ENCODE measurements around the gene SAMD5. TPM values are rescaled to one million over a fixed set of nuclear protein-coding genes. Genes with fewer than 3 reads are reported as not detected.

SAMD5 gene
- total and polyA plus RNA-seq, 10 of the 15 experiments (the other 5 are each of a cell fraction or from before 2014, with no cell fraction given): 0.01 to 0.23 (median 0.05) TPM; not detected in 5

- TF ChIP-seq ZBTB40 (IDR thresholded peaks at IDR 0.05; ENCODE audit: borderline replicate concordance) (no peak), USF2 (IDR thresholded peaks at IDR 0.05; ENCODE audit: borderline replicate concordance, low read depth, low read length) (no peak), RCOR1 (conservative IDR thresholded peaks at IDR 0.05; ENCODE audit: low read depth, low read length) (no peak), REST (IDR thresholded peaks at IDR 0.05; ENCODE audit: low read depth, low read length) (no peak), NKRF (conservative IDR thresholded peaks at IDR 0.05) (no peak), SKIL (IDR thresholded peaks at IDR 0.05; ENCODE audit: low read depth, poor library complexity, severe bottlenecking) (no peak), ZBTB33 (IDR thresholded peaks at IDR 0.05) (no peak), RELB (IDR thresholded peaks at IDR 0.05; ENCODE audit: low read depth) (no peak), SPI1 (IDR thresholded peaks at IDR 0.05; ENCODE audit: borderline replicate concordance, insufficient read depth, low read depth, low read length) (no peak)
Observed at GRCh38 chr6:147527197-147527596, 18.7 kb downstream of the SAMD5 start (continued).
